Endothelial cell of umbilical vein (primary cell): ENCODE results near the gene PRKG1. TPM values are rescaled to one million over a fixed set of nuclear protein-coding genes. Genes with fewer than 3 reads are reported as not detected.
A peak's percentile ranks its signal among the peaks of the same experiment; 100 is the strongest.
"Not testable (repeated sequence)": the region's sequence is repeated elsewhere in the genome, so short reads cannot be mapped to it uniquely, and the experiment has no call there.

Source experiments
- BruUV-seq: library from RNA; stranded (reverse); fragments of 400-500 nt; replicated peaks from 2 replicates; lab custom pipeline; 2021; lab: Mats Ljungman, UMichigan
- CTCF ChIA-PET: fragments of 300-600, 350-600 bp; sonication (Branson Sonifier 250); formaldehyde crosslinking; loops from one replicate; lab custom pipeline; 2021; ENCODE audit warnings: antibody characterized with exemption, inconsistent platforms; lab: Charles Lee
- POLR2A ChIA-PET: fragments of 300-600, 350-600 bp; sonication (Branson Sonifier 250); formaldehyde crosslinking; loops from one replicate; lab custom pipeline; 2021; ENCODE audit warnings: antibody characterized with exemption, inconsistent platforms; lab: Charles Lee
- DNase-seq: peaks from one replicate; pipeline ENCODE4 v3.0.0-alpha.2; 2011; ENCODE audit warnings: low read depth, low spot score
- FAIRE-seq: peaks from 2 replicates; lab custom pipeline; 2011; peaks lifted over from hg19 to GRCh38; lab: Jason Lieb, UNC
- H2AFZ ChIP-seq: 2 replicates; pipeline ENCODE4 v1.6.0; 2012; ENCODE audit warnings: low read depth, low read length, control low read depth, inconsistent platforms
- H3K27ac ChIP-seq: 2 replicates; pipeline ENCODE4 v1.5.1; 2011; ENCODE audit warnings: low read depth, mild to moderate bottlenecking, control low read depth, low read length, moderate library complexity; ENCODE audit not compliant: insufficient read depth
- H3K27me3 ChIP-seq, 2 experiments: 2 replicates each; pipeline versions ENCODE4 v1.6.0 to v1.6.1; 2011; ENCODE audit warnings: low read length in 2 of 2, mixed read lengths in 1 of 2; ENCODE audit not compliant: control insufficient read depth in 2 of 2, insufficient read depth in 2 of 2
- H3K36me3 ChIP-seq, 2 experiments: 2 replicates in 1 of 2; 3 replicates in 1 of 2; pipeline ENCODE4 v1.5.1; 2011; ENCODE audit warnings: low read length in 2 of 2, mild to moderate bottlenecking in 1 of 2, moderate library complexity in 1 of 2; ENCODE audit not compliant: control insufficient read depth in 2 of 2, insufficient read depth in 2 of 2; ENCODE audit errors: extremely low read depth in 1 of 2
- H3K4me1 ChIP-seq: 3 replicates; pipeline ENCODE4 v1.5.1; 2011; ENCODE audit warnings: mild to moderate bottlenecking, low read length; ENCODE audit not compliant: control insufficient read depth, insufficient read depth; ENCODE audit errors: extremely low read depth
- H3K4me2 ChIP-seq: 2 replicates; pipeline ENCODE4 v1.6.1; 2011; ENCODE audit warnings: low read length, control low read depth, mixed read lengths; ENCODE audit not compliant: insufficient read depth
- H3K4me3 ChIP-seq, 3 experiments: fragments of 200-600 bp in 1 of 3; sonication (generic), shearing (Covaris generic) in 1 of 3; replicated peaks in 1 of 3; 2 replicates each; pipeline ENCODE4 v1.5.1; 2011 to 2016; ENCODE audit warnings: control low read depth in 3 of 3, low read length in 3 of 3, mild to moderate bottlenecking in 2 of 3, inconsistent platforms in 1 of 3, low read depth in 1 of 3, moderate library complexity in 1 of 3; ENCODE audit not compliant: insufficient read depth in 1 of 3
- H3K79me2 ChIP-seq: 2 replicates; pipeline ENCODE4 v1.6.0; 2012; ENCODE audit warnings: low read length, inconsistent platforms; ENCODE audit not compliant: control insufficient read depth, insufficient read depth
- H3K9ac ChIP-seq: replicated peaks from 2 replicates; pipeline ENCODE3; 2011; ENCODE audit warnings: low read length, control low read depth; ENCODE audit not compliant: insufficient read depth; ENCODE audit errors: extremely low read depth
- H3K9me1 ChIP-seq: replicated peaks from 3 replicates; pipeline ENCODE4 v1.6.0; 2011; ENCODE audit warnings: mild to moderate bottlenecking, low read length; ENCODE audit not compliant: control insufficient read depth, insufficient read depth; ENCODE audit errors: extremely low read depth
- H3K9me3 ChIP-seq: replicated peaks from 2 replicates; pipeline ENCODE4 v1.5.1; 2012; ENCODE audit warnings: low read length, inconsistent platforms; ENCODE audit not compliant: control insufficient read depth, insufficient read depth
- H4K20me1 ChIP-seq: replicated peaks from 2 replicates; pipeline ENCODE3; 2011; ENCODE audit warnings: mild to moderate bottlenecking, low read length; ENCODE audit not compliant: control insufficient read depth, insufficient read depth; ENCODE audit errors: extremely low read depth
- CTCF ChIP-seq, 2 donors: IDR thresholded peaks; 1 replicate in 1 of 2; 2 replicates in 1 of 2; pipeline ENCODE4 v1.5.1; 2011; ENCODE audit warnings: low read length in 2 of 2, mild to moderate bottlenecking in 2 of 2, moderate library complexity in 2 of 2, control low read depth in 1 of 2, inconsistent platforms in 1 of 2, low read depth in 1 of 2; ENCODE audit not compliant: insufficient read depth in 1 of 2; ENCODE audit errors: extremely low read depth in 1 of 2
- EZH2 ChIP-seq: IDR thresholded peaks from 2 replicates; pipeline ENCODE4 v1.6.1; 2012; ENCODE audit warnings: borderline replicate concordance, low read depth, mild to moderate bottlenecking, moderate library complexity, low read length, inconsistent platforms; ENCODE audit not compliant: severe bottlenecking
- FOS ChIP-seq: IDR thresholded peaks from 2 replicates; pipeline ENCODE4 v1.6.1; 2011; ENCODE audit warnings: mild to moderate bottlenecking, low read length, moderate library complexity, borderline replicate concordance; ENCODE audit not compliant: insufficient read depth
- GATA2 ChIP-seq: IDR thresholded peaks from 2 replicates; pipeline ENCODE4 v1.7.0; 2011; ENCODE audit warnings: low read depth, mild to moderate bottlenecking, moderate library complexity, mixed read lengths, low read length; ENCODE audit not compliant: insufficient read length, insufficient read depth
- JUN ChIP-seq: IDR thresholded peaks from 2 replicates; pipeline ENCODE4 v1.6.1; 2011; ENCODE audit warnings: borderline replicate concordance, low read depth; ENCODE audit not compliant: insufficient read length, insufficient read depth
- MAX ChIP-seq: IDR thresholded peaks from 2 replicates; pipeline ENCODE4 v1.6.1; 2011; ENCODE audit not compliant: insufficient read depth, insufficient read length
- MYC ChIP-seq: IDR thresholded peaks from one replicate; pipeline ENCODE4 v1.6.1; 2011; ENCODE audit warnings: mild to moderate bottlenecking, low read depth, low read length
- POLR2A ChIP-seq: IDR thresholded peaks from 2 replicates; pipeline ENCODE4 v1.6.1; 2012; ENCODE audit warnings: low read depth, mild to moderate bottlenecking, control low read depth, low read length
- POLR2AphosphoS5 ChIP-seq: IDR thresholded peaks from 2 replicates; pipeline ENCODE4 v1.6.1; 2012; ENCODE audit warnings: low read depth, mild to moderate bottlenecking, control low read depth, low read length, moderate library complexity; ENCODE audit not compliant: insufficient read depth
- dilution Hi-C: fragments of 300-500 bp; cut with MboI; formaldehyde crosslinking; loops from one replicate; pipeline ENCODE4 v1.15.0; 2019; ENCODE audit warnings: low sequenced_read_pairs; ENCODE audit not compliant: extremely low pct_ligation_motif_present
- intact Hi-C: fragments of 100-400 bp; cut with micrococcal nuclease; formaldehyde crosslinking; loops from one replicate; pipeline ENCODE4 v1.10.0; 2022
- polyA plus RNA-seq, 4 experiments: library from polyadenylated mRNA; depleted of rRNA in 3 of 4; stranded (reverse) in 3 of 4; unstranded in 1 of 4; fragments of >200 nt; gene quantifications; 2 replicates each; pipeline versions ENCODE4 v1.2.1 to v1.2.3, GENCODE V29; 2011 to 2012; ENCODE audit warnings: missing spikeins in 1 of 4
- total RNA-seq: library from RNA; stranded (reverse); gene quantifications from 2 replicates; pipeline ENCODE4 v1.2.3, GENCODE V29; 2021

The PRKG1 gene
- total and polyA plus RNA-seq, 2 donors (not counting 3 experiments of a cell fraction or from before 2014, with no cell fraction given) = 0.01 to 0.18 TPM

DNA sequence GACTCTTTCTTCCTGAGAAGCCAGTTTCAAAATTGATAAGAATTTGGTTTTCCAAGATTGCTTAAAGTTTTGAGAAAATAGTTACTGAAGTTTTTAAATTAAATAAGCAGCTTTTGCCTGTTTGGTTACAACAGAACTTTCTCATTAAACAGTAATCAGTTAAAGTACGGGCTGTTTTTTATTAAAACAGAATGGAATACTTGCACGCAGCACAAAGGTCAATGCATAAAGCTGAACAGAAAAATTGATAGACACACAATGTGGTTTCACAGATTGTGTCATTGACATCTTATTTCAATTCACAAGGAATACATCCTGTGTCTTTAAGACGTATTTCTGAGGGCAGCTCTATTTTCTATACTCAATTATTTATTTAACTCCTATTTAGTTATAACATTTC is 192.2 kb downstream of the PRKG1 start:
- dilution Hi-C loops = no loop called here
- no peaks in the 10 kb centered on the region for H3K27me3 ChIP-seq
- H3K27ac ChIP-seq = no peak overlapping the region
- FAIRE-seq (peak; percentile 26), DNase-seq (no peak)
- ChIA-PET POLR2A (no interaction called here), CTCF (no interaction called here)
- no peaks in the 10 kb centered on the region for H3K79me2 ChIP-seq
- H4K20me1 ChIP-seq = no peaks in the 10 kb centered on the region
- no peaks in the 10 kb centered on the region for H3K9me1 ChIP-seq
- H3K4me3 ChIP-seq = no peak overlapping the region
- no peak overlapping the region for H2AFZ ChIP-seq
- TF ChIP-seq EZH2 = no peak
- no peak for TF ChIP-seq FOS
- TF ChIP-seq MYC = no peak
- no peak for TF ChIP-seq POLR2AphosphoS5
- no peak for TF ChIP-seq JUN
- no peak for TF ChIP-seq CTCF (IDR thresholded peaks at IDR 0.05; ENCODE audit: extremely low read depth in 1 of 2, insufficient read depth in 1 of 2, low read depth in 1 of 2, low read length in 2 of 2)
- no peak for TF ChIP-seq GATA2
- no peak for TF ChIP-seq POLR2A
- TF ChIP-seq MAX = no peak
- BruUV-seq = no TSS peak
- H3K36me3 ChIP-seq = no peaks in the 10 kb centered on the region
- no peaks in the 10 kb centered on the region for H3K9me3 ChIP-seq
- H3K4me1 ChIP-seq = no peaks in the 10 kb centered on the region
- no peak overlapping the region for H3K4me2 ChIP-seq
- H3K9ac ChIP-seq = no peak overlapping the region
- intact Hi-C loops = no loop called here

DNA sequence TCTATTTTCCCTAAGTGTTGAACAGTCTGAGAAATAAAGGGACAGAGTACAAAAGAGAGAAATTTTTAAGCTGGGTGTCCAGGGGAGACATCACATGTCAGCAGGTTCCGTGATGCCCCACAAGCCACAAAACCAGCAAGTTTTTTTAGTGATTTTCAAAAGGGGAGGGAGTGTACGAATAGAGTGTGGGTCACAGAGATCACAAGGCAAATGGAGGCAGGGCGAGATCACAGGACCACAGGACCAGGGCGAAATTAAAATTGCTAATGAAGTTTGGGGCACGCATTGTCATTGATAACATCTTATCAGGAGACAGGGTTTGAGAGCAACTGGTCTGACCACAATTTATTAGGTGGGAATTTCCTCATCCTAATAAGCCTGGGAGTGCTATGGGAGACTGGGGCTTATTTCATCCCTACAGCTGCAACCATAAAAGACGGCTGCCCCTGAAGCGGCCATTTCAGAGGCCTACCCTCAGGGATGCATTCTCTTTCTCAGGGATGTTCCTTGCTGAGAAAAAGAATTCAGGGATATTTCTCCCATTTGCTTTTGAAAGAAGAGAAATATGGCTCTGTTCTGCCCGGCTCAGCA is 193.8 kb downstream of the PRKG1 start:
- BruUV-seq, DNase-seq, FAIRE-seq, POLR2A ChIA-PET, H3K4me2 ChIP-seq, H4K20me1 ChIP-seq, H3K27me3 ChIP-seq, H3K9ac ChIP-seq, H3K79me2 ChIP-seq, H2AFZ ChIP-seq, intact Hi-C loops, H3K9me1 ChIP-seq, dilution Hi-C loops, H3K4me3 ChIP-seq, H3K9me3 ChIP-seq, H3K27ac ChIP-seq, H3K4me1 ChIP-seq, H3K36me3 ChIP-seq: not testable (repeated sequence)
- CTCF ChIA-PET = interaction anchor here (0.9 kb wide), 1 partner anchor 10 kb away, joined by 3 read pairs; no protein-coding TSS in a partner anchor
